GM21717 (cell line): ENCODE data around the gene IGF2.
"Not testable (repeated sequence)": the region's sequence is repeated elsewhere in the genome, so short reads cannot be mapped to it uniquely, and the experiment has no call there.

Experiments used
- ATAC-seq: cut with Tn5 transposase; IDR thresholded peaks from one replicate; pipeline ENCODE4 v1.9.1; 2021; ENCODE audit warnings: mild to moderate bottlenecking, moderate library complexity; ENCODE audit not compliant: unreplicated experiment

IGF2 gene

GRCh38 chr11:2139123-2139521 lies at the start of gene IGF2:
IGF2 (minus strand) TSS chr11:2139389; CDS start chr11:2135523, 3,866 bp downstream.
- no peak for ATAC-seq

DNA sequence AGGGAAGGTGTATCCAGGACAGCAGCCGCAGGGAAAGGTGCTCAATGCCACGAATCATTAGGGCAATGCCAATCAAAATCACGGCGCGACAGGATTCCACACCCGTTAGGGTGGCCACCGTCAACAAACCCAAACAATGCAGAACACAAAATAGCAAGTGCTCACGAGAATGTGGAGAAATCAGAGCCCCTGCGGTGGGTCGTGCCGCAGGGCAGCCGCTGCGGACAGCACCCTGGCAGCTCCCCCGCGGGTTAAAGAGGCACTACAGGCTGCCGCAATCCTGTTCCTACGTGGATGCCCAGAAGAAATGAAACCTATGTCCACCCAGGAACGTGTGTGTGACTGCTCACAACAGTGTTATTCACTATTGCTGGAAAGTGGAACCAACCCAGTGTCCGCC lies 49.6 kb upstream of the IGF2 start:
- no peak for ATAC-seq

GRCh38 chr11:2187280-2187707 lies 48.1 kb upstream of the IGF2 start:
- ATAC-seq = no peak

DNA sequence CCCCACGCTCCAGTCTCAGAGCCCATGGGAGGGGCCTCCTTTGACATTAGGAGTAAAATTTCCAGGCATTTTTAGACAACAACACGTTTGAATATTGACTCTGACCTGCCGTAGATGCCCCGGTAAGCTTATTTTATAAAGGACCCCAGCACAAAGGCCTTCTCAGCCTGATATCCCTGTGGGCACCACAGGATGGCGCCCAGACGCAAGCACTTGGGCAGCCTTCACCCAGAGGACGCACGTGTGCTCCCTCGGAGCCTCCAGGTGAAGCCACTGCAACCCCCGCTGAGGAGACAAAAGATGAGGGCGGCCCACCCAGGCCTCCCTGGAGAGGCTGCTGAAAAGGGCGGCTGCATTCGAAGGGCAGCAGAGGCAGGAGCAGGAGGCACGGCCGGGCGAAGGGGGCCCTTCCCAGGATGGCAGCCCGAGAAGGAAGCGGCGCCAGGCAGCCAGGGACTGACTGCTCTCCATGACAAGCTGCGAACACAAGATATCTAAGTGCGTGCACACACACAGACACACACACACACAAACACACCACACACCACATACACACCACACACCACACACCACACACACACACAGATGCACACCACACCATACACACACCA lies 47.6 kb upstream of the IGF2 start:
- no peak for ATAC-seq

DNA sequence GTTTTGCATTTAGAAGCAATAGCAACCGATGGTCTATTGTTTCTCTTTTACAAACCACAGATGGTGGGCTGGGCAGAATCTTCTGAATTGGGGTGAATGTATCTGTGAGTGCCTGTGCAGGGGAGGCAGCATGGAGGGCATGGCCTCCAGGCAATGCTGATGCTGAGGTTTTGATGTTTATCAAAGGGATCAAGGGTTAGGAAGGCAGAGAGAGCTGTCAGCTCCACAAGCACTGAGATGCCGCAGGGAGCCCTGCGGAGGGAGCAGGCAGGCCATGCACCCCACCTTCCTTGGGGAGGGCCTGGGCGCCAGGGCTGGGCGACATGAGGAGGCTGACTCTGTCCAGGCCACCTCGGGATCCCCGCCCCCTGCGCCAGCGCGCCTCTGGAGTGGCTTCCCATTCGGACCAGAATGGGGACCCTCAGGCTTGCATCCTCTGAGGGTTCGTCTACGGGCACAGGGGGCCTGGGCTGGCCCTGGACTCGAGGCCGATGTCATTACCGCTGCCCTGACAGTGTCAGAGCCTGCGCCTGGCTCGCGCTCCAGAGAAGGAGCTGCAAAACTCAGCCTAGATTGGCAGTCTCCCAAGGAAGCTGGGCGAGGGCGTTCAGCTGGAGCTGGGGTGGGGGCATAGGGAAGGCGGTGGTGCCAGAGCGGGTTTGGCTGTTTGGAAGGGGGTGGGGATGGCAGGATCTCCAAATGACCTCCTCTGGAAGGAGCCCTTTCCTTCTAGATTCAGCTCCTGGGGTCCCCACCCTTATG lies 46.3 kb upstream of the IGF2 start:
- no peak for ATAC-seq

DNA sequence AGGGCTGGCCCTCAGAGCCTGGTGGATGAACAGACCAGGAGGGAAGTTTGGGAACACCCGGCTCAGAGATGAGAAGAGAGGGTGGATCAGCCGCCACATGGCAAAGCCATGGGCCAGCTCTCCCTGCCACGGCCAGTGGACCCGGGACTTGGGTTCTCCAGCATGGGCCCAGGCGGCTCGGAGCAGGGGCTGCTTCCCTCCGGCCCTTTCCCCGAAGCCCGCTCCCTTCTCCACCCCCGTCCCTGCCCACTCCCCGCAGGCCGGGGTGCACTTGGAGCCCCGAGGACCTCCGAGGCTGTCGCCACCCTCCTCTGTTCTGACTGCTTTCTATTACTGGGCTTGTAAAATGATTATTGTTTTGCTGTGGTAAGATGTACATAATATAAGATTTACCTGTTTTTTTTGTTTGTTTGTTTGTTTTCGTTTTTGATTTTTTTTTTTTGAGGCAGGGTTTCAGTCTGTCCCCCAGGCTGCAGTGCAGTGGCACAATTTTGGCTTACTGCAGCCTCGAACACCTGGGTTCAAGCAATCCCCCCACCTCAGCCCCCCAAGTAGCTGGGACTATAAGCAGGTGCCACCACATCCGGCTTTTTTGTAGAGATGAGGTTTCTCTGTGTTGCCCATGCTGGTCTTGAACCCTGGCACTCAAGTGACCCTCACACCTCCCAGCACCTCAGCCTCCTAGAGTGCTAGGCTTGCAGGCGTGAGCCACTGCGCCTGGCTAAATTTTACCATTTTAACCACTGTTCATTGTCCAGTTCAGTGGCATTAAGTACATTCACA lies 43.7 kb upstream of the IGF2 start:
- no peak for ATAC-seq

- ATAC-seq = no peak
These were observed 42.9 kb upstream of the IGF2 start for GRCh38 chr11:2182075-2182474.

- no peak for ATAC-seq
These were observed 41.7 kb upstream of the IGF2 start for GRCh38 chr11:2180789-2181370.

DNA sequence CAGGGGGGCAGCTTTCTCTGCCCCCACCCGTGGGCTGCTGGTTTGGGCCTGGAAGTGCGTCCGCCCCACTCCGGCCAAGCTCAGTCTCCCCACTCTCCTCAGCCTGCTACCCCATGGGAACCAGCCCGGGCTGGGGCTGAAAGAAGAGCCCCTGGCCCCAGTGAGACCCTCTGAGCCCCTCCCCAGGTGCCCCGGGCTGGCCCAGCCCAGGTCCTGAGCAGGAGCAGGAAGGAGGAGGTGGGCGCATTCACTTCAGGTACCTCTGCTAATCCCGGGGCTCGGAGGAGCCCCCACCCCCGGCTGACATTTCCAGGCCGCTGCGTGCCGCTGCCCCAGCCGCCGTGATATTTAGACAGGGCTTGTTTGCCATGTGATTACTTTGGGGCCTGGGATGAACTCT lies 41.2 kb upstream of the IGF2 start:
- no peak for ATAC-seq

DNA sequence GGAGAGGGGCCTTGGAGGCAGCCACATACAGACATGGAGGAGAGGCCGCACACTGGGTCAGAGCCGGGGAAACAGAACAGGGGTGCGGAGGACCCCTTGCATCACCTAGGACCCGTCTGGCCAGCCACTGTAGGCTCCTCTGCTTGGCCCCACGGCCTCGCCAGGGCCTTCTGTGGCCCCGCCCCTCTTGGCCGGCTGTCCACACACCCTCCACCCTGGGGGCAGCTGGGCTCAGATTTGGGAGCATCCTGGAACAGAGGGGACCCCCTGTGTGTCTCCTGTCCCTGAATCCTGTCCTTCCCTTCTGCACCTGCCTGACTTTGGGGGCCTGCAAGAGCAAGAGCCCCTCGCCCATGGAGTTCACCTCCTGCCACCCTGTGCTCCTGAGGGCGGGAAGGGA lies 40.3 kb upstream of the IGF2 start:
- ATAC-seq = no peak

DNA sequence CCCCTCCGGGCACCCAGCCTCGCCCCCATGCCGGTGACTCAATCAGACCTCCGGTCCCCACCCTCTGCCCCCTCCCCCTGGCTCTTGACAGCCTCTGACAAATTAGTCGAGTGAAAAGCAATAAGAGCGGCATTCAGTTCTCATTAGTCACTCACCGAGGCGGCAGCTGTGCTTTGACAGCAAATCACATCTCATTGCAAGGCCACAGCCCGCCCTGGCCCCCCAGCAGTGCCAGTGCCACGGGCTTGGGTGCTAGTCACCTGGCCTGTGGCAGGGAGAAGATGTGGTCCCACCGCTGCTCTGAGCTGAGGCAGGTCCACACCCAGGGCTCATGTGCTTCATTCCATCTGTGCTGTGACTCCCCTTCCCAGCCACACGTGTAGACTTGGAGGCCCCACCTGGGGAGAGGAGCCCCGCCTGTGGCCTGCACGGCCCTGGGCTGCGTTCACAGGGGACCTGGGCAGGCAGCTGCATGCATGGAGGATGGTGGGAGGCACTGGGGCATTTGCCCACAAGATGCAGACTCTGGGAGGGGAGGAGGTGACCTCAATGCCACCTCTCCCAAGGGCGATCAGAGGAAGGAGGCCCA lies 39.8 kb upstream of the IGF2 start:
- ATAC-seq = no peak

DNA sequence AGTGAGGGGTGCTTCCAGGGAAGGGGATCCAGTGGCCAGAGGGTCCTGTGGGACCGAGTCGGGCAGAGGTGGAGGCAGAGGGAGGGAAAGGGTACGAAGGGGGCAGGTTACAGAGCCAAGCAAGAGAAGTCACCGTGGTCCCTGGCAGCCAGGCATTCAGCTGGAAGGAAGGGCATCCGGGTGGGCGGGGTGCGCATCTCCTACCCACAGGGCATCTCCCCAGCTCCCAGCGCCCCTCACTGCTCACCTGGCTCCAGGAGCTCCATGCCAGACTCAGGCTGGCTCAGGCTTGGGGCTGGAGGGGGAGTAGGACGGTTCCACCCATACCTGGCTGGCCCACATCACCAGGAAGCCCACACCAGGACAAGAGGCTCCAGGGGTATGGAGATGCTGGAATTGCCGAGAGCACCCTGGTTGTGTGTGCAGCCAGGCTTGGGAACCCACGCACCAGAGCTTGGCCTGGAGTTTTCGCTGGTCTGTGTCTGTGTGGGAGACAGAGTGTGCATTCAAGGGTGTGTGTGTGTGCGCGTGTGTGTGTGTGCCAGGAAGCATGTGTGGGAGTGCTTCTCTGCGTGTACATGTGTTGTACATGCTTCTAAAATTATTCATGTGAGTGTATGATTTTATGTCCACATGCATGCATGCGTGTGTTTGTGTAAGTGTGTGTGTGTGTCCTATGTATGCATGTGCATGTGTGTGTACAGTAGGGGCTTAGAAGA lies 39.0 kb upstream of the IGF2 start:
- not testable (repeated sequence) for ATAC-seq

DNA sequence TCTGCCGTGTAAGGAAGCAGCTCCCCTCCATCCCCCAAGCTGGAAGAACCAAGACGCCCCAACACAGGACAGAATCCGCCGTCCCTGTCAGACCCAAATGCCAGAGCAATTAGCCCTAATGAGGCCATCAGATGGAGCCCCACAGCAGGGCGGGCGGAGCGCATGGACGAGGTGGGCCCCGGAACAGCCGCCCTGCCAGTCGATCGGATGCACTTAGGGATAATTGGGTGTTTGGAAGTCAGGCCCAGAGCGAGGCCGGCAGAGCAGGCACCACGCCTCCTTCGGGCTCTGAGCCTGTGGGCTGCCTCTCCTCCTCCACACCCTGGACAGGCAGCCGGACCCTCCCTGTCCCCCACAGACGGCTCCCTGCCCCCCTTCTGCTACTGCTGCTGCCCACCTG lies 37.9 kb upstream of the IGF2 start:
- ATAC-seq = no peak

DNA sequence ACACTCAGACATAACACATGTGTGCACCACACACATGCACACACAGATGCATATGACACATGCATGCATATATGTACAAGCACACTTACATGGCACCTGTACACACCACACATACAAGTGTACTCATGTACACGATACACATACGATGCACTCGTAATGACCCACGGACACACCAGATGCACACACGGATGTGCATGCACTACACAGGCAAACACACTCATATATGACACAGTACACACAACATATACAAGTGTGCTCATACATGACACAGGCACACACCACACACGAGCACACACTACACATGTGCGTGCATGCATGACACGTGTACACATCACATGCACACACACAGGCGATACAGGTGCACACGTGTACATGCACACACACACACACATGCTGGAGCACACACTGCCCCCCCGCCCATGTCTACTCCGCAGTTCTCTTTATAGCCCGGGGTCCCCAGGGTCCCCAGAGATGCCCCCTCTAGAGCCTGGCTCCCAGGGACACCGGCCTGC lies 37.3 kb upstream of the IGF2 start:
- no peak for ATAC-seq

DNA sequence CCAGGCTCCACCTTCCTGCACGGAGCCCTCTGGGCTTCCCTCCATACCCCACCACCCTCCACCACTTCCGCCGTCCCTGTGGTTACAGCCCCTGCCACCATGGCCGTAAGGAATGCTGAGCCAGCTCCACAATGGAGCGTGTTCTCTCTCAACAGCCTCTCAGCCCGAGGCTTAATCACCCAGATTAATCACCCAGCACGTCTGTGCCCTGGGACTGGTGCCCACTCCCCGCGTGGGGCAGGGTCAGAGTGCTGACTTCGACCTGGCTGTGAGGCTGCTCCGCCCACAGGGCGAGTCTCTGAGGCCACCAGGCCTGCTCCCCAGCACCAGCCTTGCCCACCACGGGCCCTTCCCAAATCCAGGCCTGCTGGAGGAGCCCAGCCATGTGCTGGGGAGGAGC lies 36.5 kb upstream of the IGF2 start:
- ATAC-seq = no peak

- ATAC-seq = no peak
These were observed 35.2 kb upstream of the IGF2 start for GRCh38 chr11:2174361-2174760.

DNA sequence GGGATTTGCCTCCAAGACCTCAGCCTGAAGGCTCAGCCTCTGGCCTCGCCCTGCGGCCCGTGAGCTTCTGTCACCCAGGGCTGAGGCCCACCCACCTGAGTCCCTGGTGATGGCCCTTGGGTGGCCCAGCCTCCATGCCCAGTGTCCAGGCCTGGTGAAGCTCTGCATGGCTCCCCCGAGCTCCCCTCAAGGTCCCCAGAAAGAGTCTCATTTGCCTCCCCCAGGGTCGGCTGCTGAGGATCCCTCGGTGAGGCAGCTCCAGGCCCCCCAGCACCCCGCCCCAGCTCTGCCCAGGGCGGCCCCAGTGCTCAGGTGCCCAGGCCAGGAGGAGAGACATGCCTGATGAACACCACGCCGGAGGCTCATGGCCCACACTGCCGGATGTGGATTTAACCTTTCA lies 34.6 kb upstream of the IGF2 start:
- no peak for ATAC-seq

- ATAC-seq = no peak
These were observed 34.0 kb upstream of the IGF2 start for GRCh38 chr11:2173150-2173693.

GRCh38 chr11:2172676-2173075 lies 33.5 kb upstream of the IGF2 start:
- no peak for ATAC-seq

- ATAC-seq = no peak
These were observed 32.4 kb upstream of the IGF2 start, which contains the start of gene TH for GRCh38 chr11:2171591-2172003. TH (minus strand) TSS chr11:2171815; CDS start chr11:2171786, 29 bp downstream.
